WTC11 (cell line): ENCODE results near the gene SLC46A2.

ENCODE experiments used
- IRF2 ChIP-seq: sonication (generic); formaldehyde crosslinking; IDR thresholded peaks from 2 replicates; pipeline ENCODE4 v1.8.0; 2022; ENCODE audit warnings: low read depth, missing genetic modification reagents, borderline replicate concordance
- STAT6 ChIP-seq: sonication (generic); formaldehyde crosslinking; conservative IDR thresholded peaks from 2 replicates; pipeline ENCODE4 v1.8.1; 2023; ENCODE audit warnings: mild to moderate bottlenecking, low read depth, missing genetic modification reagents, moderate library complexity
- ZNF219 ChIP-seq: sonication (generic); formaldehyde crosslinking; IDR thresholded peaks from 2 replicates; pipeline ENCODE4 v1.8.0; 2023; ENCODE audit warnings: missing genetic modification reagents, mild to moderate bottlenecking, borderline replicate concordance
- TF ChIP-seq, protein P1 (sequence below): sonication (generic); formaldehyde crosslinking; conservative IDR thresholded peaks from 2 replicates; pipeline ENCODE4 v1.8.1; 2022; ENCODE audit warnings: mild to moderate bottlenecking, missing genetic modification reagents
- TF ChIP-seq, protein P2 (sequence below): fragments of 200-600 bp; IDR thresholded peaks from 2 replicates; pipeline ENCODE4 v1.8.0; 2022; ENCODE audit warnings: antibody characterized with exemption
- TF ChIP-seq, protein P3 (sequence below): sonication (generic); formaldehyde crosslinking; IDR thresholded peaks from 2 replicates; pipeline ENCODE4 v1.8.1; 2022; ENCODE audit warnings: mild to moderate bottlenecking, missing genetic modification reagents, moderate library complexity, borderline replicate concordance
- TF ChIP-seq, protein P4 (sequence below): sonication (generic); formaldehyde crosslinking; IDR thresholded peaks from 2 replicates; pipeline ENCODE4 v1.8.1; 2023; ENCODE audit warnings: mild to moderate bottlenecking, missing genetic modification reagents
- TF ChIP-seq, protein P5 (sequence below): sonication (generic); formaldehyde crosslinking; IDR thresholded peaks from 2 replicates; pipeline ENCODE4 v1.8.0; 2022; ENCODE audit warnings: mild to moderate bottlenecking, missing genetic modification reagents

DNA sequence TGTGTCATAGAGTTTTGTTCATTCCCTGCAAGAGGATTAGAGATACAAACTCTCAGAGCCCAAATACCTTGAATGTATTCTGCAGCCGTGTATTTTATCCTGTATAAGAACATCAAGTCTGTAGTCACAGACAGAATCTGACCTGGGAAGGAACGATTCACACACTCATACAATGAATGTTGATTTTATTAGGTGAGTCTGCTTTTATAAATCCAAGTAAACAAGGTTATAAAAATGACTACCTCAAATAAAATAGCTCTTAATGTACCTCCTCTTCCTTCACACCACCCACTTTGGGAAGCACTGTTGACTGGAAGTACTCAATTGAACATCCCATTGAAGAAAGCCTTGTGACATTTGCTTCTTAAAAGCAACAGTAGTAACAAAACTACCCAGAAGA lies 11.9 kb downstream of the SLC46A2 start:
- TF ChIP-seq, protein P1, sequence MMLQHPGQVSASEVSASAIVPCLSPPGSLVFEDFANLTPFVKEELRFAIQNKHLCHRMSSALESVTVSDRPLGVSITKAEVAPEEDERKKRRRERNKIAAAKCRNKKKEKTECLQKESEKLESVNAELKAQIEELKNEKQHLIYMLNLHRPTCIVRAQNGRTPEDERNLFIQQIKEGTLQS, result no peak
- TF ChIP-seq, protein P2, sequence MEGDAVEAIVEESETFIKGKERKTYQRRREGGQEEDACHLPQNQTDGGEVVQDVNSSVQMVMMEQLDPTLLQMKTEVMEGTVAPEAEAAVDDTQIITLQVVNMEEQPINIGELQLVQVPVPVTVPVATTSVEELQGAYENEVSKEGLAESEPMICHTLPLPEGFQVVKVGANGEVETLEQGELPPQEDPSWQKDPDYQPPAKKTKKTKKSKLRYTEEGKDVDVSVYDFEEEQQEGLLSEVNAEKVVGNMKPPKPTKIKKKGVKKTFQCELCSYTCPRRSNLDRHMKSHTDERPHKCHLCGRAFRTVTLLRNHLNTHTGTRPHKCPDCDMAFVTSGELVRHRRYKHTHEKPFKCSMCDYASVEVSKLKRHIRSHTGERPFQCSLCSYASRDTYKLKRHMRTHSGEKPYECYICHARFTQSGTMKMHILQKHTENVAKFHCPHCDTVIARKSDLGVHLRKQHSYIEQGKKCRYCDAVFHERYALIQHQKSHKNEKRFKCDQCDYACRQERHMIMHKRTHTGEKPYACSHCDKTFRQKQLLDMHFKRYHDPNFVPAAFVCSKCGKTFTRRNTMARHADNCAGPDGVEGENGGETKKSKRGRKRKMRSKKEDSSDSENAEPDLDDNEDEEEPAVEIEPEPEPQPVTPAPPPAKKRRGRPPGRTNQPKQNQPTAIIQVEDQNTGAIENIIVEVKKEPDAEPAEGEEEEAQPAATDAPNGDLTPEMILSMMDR, result no peak
- TF ChIP-seq ZNF219 (CRISPR knock-in tag) (no peak), IRF2 (no peak), STAT6 (CRISPR knock-in tag) (no peak)
- TF ChIP-seq, protein P3, sequence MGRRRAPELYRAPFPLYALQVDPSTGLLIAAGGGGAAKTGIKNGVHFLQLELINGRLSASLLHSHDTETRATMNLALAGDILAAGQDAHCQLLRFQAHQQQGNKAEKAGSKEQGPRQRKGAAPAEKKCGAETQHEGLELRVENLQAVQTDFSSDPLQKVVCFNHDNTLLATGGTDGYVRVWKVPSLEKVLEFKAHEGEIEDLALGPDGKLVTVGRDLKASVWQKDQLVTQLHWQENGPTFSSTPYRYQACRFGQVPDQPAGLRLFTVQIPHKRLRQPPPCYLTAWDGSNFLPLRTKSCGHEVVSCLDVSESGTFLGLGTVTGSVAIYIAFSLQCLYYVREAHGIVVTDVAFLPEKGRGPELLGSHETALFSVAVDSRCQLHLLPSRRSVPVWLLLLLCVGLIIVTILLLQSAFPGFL (CRISPR knock-in tag), result no peak
- TF ChIP-seq, protein P4, sequence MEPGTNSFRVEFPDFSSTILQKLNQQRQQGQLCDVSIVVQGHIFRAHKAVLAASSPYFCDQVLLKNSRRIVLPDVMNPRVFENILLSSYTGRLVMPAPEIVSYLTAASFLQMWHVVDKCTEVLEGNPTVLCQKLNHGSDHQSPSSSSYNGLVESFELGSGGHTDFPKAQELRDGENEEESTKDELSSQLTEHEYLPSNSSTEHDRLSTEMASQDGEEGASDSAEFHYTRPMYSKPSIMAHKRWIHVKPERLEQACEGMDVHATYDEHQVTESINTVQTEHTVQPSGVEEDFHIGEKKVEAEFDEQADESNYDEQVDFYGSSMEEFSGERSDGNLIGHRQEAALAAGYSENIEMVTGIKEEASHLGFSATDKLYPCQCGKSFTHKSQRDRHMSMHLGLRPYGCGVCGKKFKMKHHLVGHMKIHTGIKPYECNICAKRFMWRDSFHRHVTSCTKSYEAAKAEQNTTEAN, result no peak
- TF ChIP-seq, protein P5, sequence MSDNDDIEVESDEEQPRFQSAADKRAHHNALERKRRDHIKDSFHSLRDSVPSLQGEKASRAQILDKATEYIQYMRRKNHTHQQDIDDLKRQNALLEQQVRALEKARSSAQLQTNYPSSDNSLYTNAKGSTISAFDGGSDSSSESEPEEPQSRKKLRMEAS, result no peak
